K562 (cell line): ENCODE results near the gene CNKSR1.

Experiments
- MEIS2 ChIP-seq: fragments of 450-650 bp; IDR thresholded peaks from 2 replicates; pipeline ENCODE4 v1.6.1; 2014; ENCODE audit warnings: mild to moderate bottlenecking; ENCODE audit not compliant: partially characterized antibody
- POLR2G ChIP-seq: fragments of 200-400 bp; formaldehyde crosslinking; IDR thresholded peaks from 2 replicates; pipeline ENCODE4 v1.6.1; 2017; ENCODE audit warnings: low read depth, mild to moderate bottlenecking, antibody characterized with exemption, low read length, moderate library complexity
- TGIF2 ChIP-seq: sonication (generic); formaldehyde crosslinking; IDR thresholded peaks from 2 replicates; pipeline ENCODE4 v1.8.1; 2022; ENCODE audit warnings: mild to moderate bottlenecking, missing genetic modification reagents, moderate library complexity
- ZNF274 ChIP-seq: IDR thresholded peaks from 2 replicates; pipeline ENCODE4 v1.6.1; 2011; ENCODE audit warnings: low read depth, mild to moderate bottlenecking, low read length, moderate library complexity, borderline replicate concordance

DNA sequence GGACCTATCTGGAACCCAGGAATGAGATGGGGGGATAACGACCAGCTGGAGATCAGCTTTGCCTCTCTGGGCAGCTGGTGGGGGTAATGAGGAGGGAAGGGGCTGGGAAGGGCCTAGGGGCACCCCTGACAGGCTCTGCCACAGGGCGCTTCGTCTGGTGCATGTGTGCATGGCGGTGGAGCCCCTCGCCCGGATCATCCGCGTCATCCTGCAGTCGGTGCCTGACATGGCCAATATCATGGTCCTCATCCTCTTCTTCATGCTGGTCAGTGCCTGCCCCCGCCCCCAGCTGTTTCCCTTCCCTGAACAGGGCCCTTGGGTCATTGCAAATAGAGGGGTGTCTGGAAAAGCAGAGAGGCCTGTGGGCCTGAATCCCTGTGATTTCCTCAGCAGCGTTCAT lies 20.5 kb downstream of the CNKSR1 start:
- no peak for TF ChIP-seq ZNF274
- no peak for TF ChIP-seq TGIF2 (CRISPR knock-in tag)
- no peak for TF ChIP-seq POLR2G
- TF ChIP-seq MEIS2: no peak
